MCF 10A (cell line): ENCODE data around the gene CD69. TPM values are rescaled to one million over a fixed set of nuclear protein-coding genes. Genes with fewer than 3 reads are reported as not detected.

ENCODE experiments used
- BruUV-seq: library from RNA; stranded (reverse); fragments of 400-500 nt; replicated peaks from 2 replicates; lab custom pipeline; 2021; lab: Mats Ljungman, UMichigan
- CTCF ChIA-PET: fragments of 300-600 bp; sonication (Branson Sonifier 250); formaldehyde crosslinking; extraction: SDS; loops from one replicate; lab custom pipeline; 2021; ENCODE audit warnings: antibody characterized with exemption, inconsistent platforms; lab: Yijun Ruan, JAX
- POLR2A ChIA-PET: fragments of 300-600, 350-650 bp; sonication (Branson Sonifier 250); formaldehyde crosslinking; extraction: SDS; loops from one replicate; lab custom pipeline; 2020; ENCODE audit warnings: antibody characterized with exemption, inconsistent platforms; lab: Yijun Ruan, JAX
- DNase-seq: peaks from one replicate; pipeline ENCODE4 v3.0.0-alpha.2; 2018; ENCODE audit not compliant: unreplicated experiment
- H3K27ac Mint-ChIP-seq: one replicate; pipeline ENCODE4 v1.8.0; 2022; ENCODE audit warnings: mild to moderate bottlenecking, low read depth, mixed read lengths; ENCODE audit not compliant: unreplicated experiment
- H3K27me3 Mint-ChIP-seq: one replicate; pipeline ENCODE4 v1.8.0; 2022; ENCODE audit warnings: mixed read lengths; ENCODE audit not compliant: insufficient read depth, unreplicated experiment
- H3K36me3 Mint-ChIP-seq: one replicate; pipeline ENCODE4 v1.8.0; 2022; ENCODE audit warnings: mild to moderate bottlenecking, moderate library complexity, mixed read lengths; ENCODE audit not compliant: insufficient read depth, unreplicated experiment
- H3K4me1 Mint-ChIP-seq: one replicate; pipeline ENCODE4 v1.8.0; 2022; ENCODE audit warnings: mixed read lengths; ENCODE audit not compliant: insufficient read depth, unreplicated experiment
- H3K4me3 Mint-ChIP-seq: one replicate; pipeline ENCODE4 v1.8.0; 2022; ENCODE audit warnings: mild to moderate bottlenecking, moderate library complexity, mixed read lengths; ENCODE audit not compliant: unreplicated experiment
- H3K9me3 Mint-ChIP-seq: one replicate; pipeline ENCODE4 v1.8.0; 2022; ENCODE audit warnings: mixed read lengths; ENCODE audit not compliant: unreplicated experiment
- CTCF ChIP-seq: fragments of 200-600 bp; IDR thresholded peaks from one replicate; pipeline ENCODE4 v1.8.0; 2022; ENCODE audit warnings: antibody characterized with exemption, mild to moderate bottlenecking; ENCODE audit not compliant: unreplicated experiment
- intact Hi-C: fragments of 100-400 bp; cut with micrococcal nuclease; formaldehyde crosslinking; loops from 2 replicates; pipeline ENCODE4 v1.14.1; 2022
- total RNA-seq: library from RNA; stranded (reverse); gene quantifications from 2 replicates; pipeline ENCODE4 v1.2.3, GENCODE V29; 2022

The CD69 gene
- total RNA-seq, 1 experiment from 2014 or later: not detected

DNA sequence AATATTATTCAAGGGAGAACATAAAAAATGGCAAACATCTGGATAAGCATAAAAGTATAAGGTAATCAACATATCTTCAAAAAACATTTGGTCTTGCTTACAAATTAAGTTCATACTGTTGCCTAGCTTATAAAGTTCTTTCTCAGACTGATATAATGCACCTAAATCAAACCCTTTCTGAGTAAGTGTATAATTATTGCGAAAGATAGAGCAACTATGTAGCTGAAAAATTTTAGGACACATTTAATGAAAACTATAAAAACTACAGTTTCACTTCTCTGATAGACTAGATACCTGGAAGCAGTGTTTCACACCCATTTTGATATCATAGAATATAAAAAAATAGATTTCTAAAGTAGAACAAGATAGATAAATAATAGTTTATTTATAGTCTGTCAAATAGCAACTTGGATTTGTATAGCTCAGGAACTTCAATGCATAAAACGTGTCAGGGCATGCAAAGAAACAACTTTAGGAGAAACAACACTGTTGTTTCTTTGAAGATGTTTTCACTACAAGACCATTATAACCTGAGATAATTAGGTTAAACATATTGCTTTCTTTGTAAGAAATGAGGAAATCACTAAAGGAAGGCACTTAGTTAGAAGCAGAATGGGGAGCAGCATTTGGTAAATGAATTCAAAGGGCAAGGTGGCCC is 35.4 kb downstream of the CD69 start:
- Mint-ChIP-seq H3K4me1 (peaks cover 20% of the 10 kb centered on the region), H3K4me3 (no peak overlapping the region), H3K27me3 (no peaks in the 10 kb centered on the region), H3K36me3 (no peaks in the 10 kb centered on the region), H3K9me3 (no peaks in the 10 kb centered on the region), H3K27ac (peak overlapping the region; percentile 49)
- POLR2A ChIA-PET: interaction anchor here (0.6 to 1.1 kb wide), 7 partner anchors 14 to 435 kb away, joined by 3 to 6 read pairs (median 4); no protein-coding TSS in a partner anchor
- no TSS peak for BruUV-seq
- peak; percentile 29 for DNase-seq
- TF ChIP-seq CTCF: no peak
- intact Hi-C loops: no loop called here
- CTCF ChIA-PET: interaction anchor here (0.6 to 2.1 kb wide), 8 partner anchors 17 to 395 kb away, joined by 3 to 8 read pairs (median 4); no protein-coding TSS in a partner anchor

DNA sequence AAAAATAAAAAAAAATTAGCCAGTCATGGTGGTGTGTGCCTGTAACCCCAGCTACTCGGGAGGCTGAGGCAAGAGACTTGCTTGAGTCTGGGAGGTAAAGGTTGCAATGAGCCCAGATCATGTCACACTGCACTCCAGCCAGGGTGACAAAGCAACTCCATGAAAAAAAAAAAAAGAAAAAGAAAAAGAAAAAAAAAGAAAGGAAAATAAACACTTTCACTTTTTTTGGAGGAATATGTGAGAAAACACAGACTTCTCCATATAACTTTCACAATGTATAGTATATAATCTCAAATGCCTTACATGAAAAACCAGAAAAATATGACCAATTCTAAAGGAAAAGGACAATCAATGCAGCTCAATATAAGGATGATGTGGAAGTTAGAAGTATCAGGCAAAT is 36.7 kb downstream of the CD69 start:
- Mint-ChIP-seq H3K4me3 (no peak overlapping the region), H3K27ac (no peak overlapping the region), H3K36me3 (no peaks in the 10 kb centered on the region), H3K27me3 (no peaks in the 10 kb centered on the region), H3K4me1 (peaks cover 20% of the 10 kb centered on the region), H3K9me3 (no peaks in the 10 kb centered on the region)
- ChIA-PET CTCF (interaction anchor here (0.6 to 2.8 kb wide), 5 partner anchors 15 to 394 kb away, joined by 3 to 17 read pairs (median 3); no protein-coding TSS in a partner anchor), POLR2A (interaction anchor here (1.0 kb wide), 1 partner anchor 73 kb away, joined by 3 read pairs; no protein-coding TSS in a partner anchor)
- intact Hi-C loops: no loop called here
- no peak for DNase-seq
- no TSS peak for BruUV-seq
- no peak for TF ChIP-seq CTCF

DNA sequence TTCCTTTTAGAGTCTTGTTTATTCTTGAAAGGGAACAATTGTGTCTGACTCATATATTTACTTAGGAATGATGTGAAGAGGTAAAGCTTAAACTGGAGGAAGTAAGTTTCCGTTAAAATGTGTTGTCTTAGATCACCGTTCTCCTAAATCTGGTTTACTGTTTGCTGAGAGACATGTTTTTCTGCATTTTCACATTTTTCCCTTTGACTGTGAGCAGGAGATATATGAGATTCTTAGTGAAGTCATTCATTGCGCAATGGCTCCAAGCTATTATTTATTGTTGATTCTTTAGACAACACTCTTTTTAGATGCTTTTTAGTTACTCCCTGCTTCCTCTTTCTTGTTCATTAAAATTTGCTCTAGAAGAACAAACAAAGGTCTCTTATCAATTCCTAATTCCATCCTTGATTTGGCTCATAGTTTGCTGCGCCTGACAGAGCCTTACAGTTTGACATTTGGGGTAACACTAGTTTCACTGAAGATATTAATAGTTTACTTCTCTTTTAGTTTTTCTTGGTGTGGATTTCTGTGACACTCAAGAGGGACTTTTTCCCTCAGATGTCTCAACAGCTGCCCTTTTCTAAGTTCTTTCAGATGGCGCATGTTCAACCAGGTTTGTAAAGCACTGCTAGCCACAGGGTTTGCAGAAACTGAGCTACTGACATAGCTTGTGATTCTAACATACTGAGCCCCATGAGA is 39.2 kb downstream of the CD69 start:
- H3K27ac Mint-ChIP-seq: peak overlapping the region; percentile 10
- H3K4me3 Mint-ChIP-seq: no peak overlapping the region
- CTCF ChIA-PET: interaction anchor here (0.7 to 2.8 kb wide), 7 partner anchors 10 to 390 kb away, joined by 3 to 17 read pairs (median 4); no protein-coding TSS in a partner anchor
- no peaks in the 10 kb centered on the region for H3K27me3 Mint-ChIP-seq
- H3K4me1 Mint-ChIP-seq: peaks cover 15% of the 10 kb centered on the region
- TF ChIP-seq CTCF: no peak
- H3K36me3 Mint-ChIP-seq: no peaks in the 10 kb centered on the region
- BruUV-seq: no TSS peak
- H3K9me3 Mint-ChIP-seq: no peaks in the 10 kb centered on the region
- peak; percentile 42 for DNase-seq
- POLR2A ChIA-PET: interaction anchor here (0.6 to 2.2 kb wide), 5 partner anchors 8 to 903 kb away, joined by 3 to 9 read pairs (median 4); partner anchors contain the start of gene CLEC2B
- intact Hi-C loops: no loop called here

DNA sequence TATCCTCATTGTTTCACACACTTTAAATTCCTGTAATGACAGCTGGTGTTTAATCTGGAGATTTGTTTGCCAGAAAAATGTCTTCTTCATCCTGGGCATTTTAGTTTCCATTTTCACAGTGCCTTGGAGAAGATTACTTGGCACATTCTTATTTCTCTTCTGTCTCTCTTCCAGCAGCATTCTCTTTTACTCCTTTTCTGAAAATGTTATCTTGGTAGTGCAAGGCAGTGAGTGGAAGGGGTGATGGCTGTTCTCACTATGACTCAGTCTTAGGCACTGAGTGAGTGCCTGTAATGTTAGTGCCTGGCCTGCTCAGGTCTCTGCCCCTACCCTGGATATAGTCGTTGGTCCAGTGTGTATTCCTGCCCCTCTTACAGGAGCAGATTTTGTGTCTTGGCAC is 40.9 kb downstream of the CD69 start:
- Mint-ChIP-seq H3K4me3 (no peak overlapping the region), H3K36me3 (no peaks in the 10 kb centered on the region), H3K4me1 (peaks cover 9% of the 10 kb centered on the region), H3K27me3 (no peaks in the 10 kb centered on the region), H3K9me3 (no peaks in the 10 kb centered on the region), H3K27ac (no peak overlapping the region)
- no peak for DNase-seq
- ChIA-PET POLR2A (no interaction called here), CTCF (interaction anchor here (1.1 to 4.6 kb wide), 2 partner anchors 9 to 11 kb away, joined by 4 to 32 read pairs; no protein-coding TSS in a partner anchor)
- TF ChIP-seq CTCF: no peak
- no TSS peak for BruUV-seq
- intact Hi-C loops: no loop called here
